ENCODE measurements around the gene COPZ2. TPM values are rescaled to one million over a fixed set of nuclear protein-coding genes. Genes with fewer than 3 reads are reported as not detected.
"Not testable (repeated sequence)": the region's sequence is repeated elsewhere in the genome, so short reads cannot be mapped to it uniquely, and the experiment has no call there.

COPZ2 gene, protein sequence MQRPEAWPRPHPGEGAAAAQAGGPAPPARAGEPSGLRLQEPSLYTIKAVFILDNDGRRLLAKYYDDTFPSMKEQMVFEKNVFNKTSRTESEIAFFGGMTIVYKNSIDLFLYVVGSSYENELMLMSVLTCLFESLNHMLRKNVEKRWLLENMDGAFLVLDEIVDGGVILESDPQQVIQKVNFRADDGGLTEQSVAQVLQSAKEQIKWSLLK
- total RNA-seq (ENCODE audit: low replicate concordance): 0.30 and 0.74 TPM in 2 replicates

DNA sequence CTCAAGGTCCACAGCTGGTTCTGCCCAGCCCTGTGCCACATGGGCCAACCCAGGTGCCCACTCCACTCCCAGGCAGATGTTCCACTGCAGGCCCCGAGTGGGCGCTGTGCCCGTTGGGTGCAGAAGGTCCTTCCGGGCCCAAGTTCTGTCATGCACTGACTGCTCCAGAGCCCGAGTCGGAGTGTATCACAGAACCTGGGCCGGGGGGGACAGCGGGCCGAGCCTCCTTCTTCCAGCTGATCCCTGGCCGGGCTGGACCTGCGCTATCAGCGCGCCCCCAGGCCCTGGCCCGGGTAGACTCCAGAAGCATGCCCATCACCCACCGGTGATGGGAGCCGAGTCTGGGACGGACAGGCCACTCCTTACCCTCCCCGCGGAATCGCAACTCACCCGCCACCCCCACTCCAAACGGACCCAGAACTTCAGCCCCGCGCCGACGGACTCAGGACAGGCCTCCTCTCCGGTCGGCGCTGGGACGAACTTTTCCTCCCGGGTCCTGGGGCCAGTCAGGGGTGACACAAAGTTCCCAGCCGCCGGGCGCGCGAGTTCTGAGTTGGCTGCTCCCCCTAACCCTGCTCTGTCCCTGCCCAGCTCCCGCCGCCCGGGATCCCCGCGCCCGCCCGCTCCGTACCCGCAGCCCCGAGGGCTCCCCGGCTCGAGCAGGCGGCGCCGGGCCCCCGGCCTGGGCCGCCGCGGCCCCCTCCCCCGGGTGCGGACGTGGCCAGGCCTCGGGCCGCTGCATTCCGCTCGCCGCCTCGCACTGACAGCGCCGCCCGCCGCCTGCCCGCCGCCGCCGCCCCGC, at the start of gene COPZ2:
TSS of gene COPZ2 (minus strand) at position 762 of the 802 bp plus-strand sequence. CDS start at position 742, 20 bp downstream.
- Histone ChIP-seq H3K79me2 (ENCODE audit: low read depth) (no peaks in the 10 kb centered on the region), H3K9me3 (ENCODE audit: low read depth) (no peaks in the 10 kb centered on the region), H3K36me3 (no peaks in the 10 kb centered on the region), H3K4me1 (peaks cover 3% of the 10 kb centered on the region), H3K27ac (no peak within 1 kb of the TSS), H3K4me3 (peak within 1 kb of the TSS; percentile 72), H3K4me2 (peak within 1 kb of the TSS; percentile 98), H4K20me1 (ENCODE audit: low read depth) (no peaks in the 10 kb centered on the region), H3F3A (ENCODE audit: low read depth) (peaks cover 10% of the 10 kb centered on the region), H3K9ac (no peak within 1 kb of the TSS), H2AFZ (replicated peaks) (peak within 1 kb of the TSS; percentile 94), H3K27me3 (peaks cover 61% of the 10 kb centered on the region)
- peaks cover 22% of the 10 kb centered on the region for H3K27me3 Mint-ChIP-seq (ENCODE audit: insufficient read depth, low read depth)
- H3K4me3 Mint-ChIP-seq: peak within 1 kb of the TSS; percentile 84
- no peaks in the 10 kb centered on the region for H3K9me3 Mint-ChIP-seq
- no peaks in the 10 kb centered on the region for H3K36me3 Mint-ChIP-seq
- peak within 1 kb of the TSS; percentile 34 for H3K27ac Mint-ChIP-seq
- TF ChIP-seq, protein P1, sequence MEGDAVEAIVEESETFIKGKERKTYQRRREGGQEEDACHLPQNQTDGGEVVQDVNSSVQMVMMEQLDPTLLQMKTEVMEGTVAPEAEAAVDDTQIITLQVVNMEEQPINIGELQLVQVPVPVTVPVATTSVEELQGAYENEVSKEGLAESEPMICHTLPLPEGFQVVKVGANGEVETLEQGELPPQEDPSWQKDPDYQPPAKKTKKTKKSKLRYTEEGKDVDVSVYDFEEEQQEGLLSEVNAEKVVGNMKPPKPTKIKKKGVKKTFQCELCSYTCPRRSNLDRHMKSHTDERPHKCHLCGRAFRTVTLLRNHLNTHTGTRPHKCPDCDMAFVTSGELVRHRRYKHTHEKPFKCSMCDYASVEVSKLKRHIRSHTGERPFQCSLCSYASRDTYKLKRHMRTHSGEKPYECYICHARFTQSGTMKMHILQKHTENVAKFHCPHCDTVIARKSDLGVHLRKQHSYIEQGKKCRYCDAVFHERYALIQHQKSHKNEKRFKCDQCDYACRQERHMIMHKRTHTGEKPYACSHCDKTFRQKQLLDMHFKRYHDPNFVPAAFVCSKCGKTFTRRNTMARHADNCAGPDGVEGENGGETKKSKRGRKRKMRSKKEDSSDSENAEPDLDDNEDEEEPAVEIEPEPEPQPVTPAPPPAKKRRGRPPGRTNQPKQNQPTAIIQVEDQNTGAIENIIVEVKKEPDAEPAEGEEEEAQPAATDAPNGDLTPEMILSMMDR (IDR thresholded peaks at IDR 0.05): peak; percentile 59
- TF ChIP-seq EZH2 (IDR thresholded peaks at IDR 0.05): peak; percentile 66
- peak; percentile 44 for TF ChIP-seq EZH2phosphoT487 (IDR thresholded peaks at IDR 0.05)
- H3K4me1 Mint-ChIP-seq: peaks cover 12% of the 10 kb centered on the region
- DNase-seq (ENCODE audit: low spot score): peak; percentile 70

DNA sequence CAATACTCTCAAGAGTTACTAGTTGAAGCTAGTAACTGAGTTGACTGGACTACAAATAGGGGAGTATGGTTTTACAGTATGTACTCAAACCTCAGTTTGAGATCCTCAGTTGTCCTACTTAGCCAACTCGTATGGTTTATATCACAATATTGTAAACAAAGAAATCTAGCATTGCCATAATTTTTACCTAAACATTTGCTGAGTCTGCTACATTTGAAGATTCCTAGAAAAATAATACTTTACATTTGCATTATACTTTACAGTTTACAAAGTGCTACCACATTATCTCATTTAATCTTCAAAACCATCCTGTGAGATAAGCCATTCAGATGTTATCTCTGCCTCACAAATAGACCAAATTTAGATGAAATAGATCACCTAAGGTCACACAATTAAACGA, 47.3 kb upstream of the COPZ2 start:
- Histone ChIP-seq H3K9ac (no peak overlapping the region), H3K4me1 (no peaks in the 10 kb centered on the region), H4K20me1 (ENCODE audit: low read depth) (peaks cover 83% of the 10 kb centered on the region), H3K4me3 (no peak overlapping the region), H3K36me3 (no peaks in the 10 kb centered on the region), H2AFZ (replicated peaks) (no peak overlapping the region), H3K27ac (no peak overlapping the region), H3K9me3 (ENCODE audit: low read depth) (no peaks in the 10 kb centered on the region), H3K27me3 (no peaks in the 10 kb centered on the region), H3K79me2 (ENCODE audit: low read depth) (peaks cover 99% of the 10 kb centered on the region), H3F3A (ENCODE audit: low read depth) (peaks cover 22% of the 10 kb centered on the region), H3K4me2 (no peak overlapping the region)
- peaks cover 12% of the 10 kb centered on the region for H3K4me1 Mint-ChIP-seq
- no peaks in the 10 kb centered on the region for H3K9me3 Mint-ChIP-seq
- DNase-seq (ENCODE audit: low spot score): no peak
- H3K27ac Mint-ChIP-seq: no peak overlapping the region
- H3K4me3 Mint-ChIP-seq: no peak overlapping the region
- TF ChIP-seq EZH2 (IDR thresholded peaks at IDR 0.05) (no peak), EZH2phosphoT487 (IDR thresholded peaks at IDR 0.05) (no peak)
- TF ChIP-seq, protein P1 (IDR thresholded peaks at IDR 0.05): no peak
- peaks cover 3% of the 10 kb centered on the region for H3K27me3 Mint-ChIP-seq (ENCODE audit: insufficient read depth, low read depth)
- H3K36me3 Mint-ChIP-seq: peaks cover 4% of the 10 kb centered on the region

DNA sequence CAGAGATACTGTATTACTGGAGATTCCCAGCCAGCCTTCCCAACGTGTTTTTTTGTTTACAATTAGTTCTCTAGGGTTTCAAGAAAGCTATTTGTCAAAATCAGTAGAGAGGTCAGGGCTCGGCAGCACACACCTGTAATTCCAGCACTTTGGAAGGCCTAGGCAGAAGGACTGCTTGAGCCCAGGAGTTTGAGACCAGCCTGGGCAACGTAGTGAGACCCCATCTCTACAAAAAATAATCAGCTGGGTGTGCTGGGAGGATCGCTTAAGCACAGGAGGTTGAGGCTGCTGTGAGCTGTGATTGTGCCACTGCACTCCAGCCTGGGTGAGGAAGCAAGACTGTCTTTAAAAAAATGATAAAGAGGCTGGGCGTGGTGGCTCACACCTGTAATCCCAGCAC, 44.3 kb upstream of the COPZ2 start:
- Histone ChIP-seq H3K9me3 (ENCODE audit: low read depth) (no peaks in the 10 kb centered on the region), H3K9ac (no peak overlapping the region), H3K27me3 (no peaks in the 10 kb centered on the region), H3K27ac (no peak overlapping the region), H3K4me1 (no peaks in the 10 kb centered on the region), H3K4me3 (no peak overlapping the region), H4K20me1 (ENCODE audit: low read depth) (peaks cover 80% of the 10 kb centered on the region), H3K36me3 (no peaks in the 10 kb centered on the region), H3K4me2 (no peak overlapping the region), H3F3A (ENCODE audit: low read depth) (peaks cover 22% of the 10 kb centered on the region), H3K79me2 (ENCODE audit: low read depth) (peaks cover 99% of the 10 kb centered on the region), H2AFZ (replicated peaks) (no peak overlapping the region)
- peaks cover 2% of the 10 kb centered on the region for H3K27me3 Mint-ChIP-seq (ENCODE audit: insufficient read depth, low read depth)
- H3K4me1 Mint-ChIP-seq: peaks cover 13% of the 10 kb centered on the region
- no peaks in the 10 kb centered on the region for H3K9me3 Mint-ChIP-seq
- no peak for DNase-seq (ENCODE audit: low spot score)
- H3K4me3 Mint-ChIP-seq: no peak overlapping the region
- H3K27ac Mint-ChIP-seq: no peak overlapping the region
- TF ChIP-seq, protein P1 (IDR thresholded peaks at IDR 0.05): no peak
- TF ChIP-seq EZH2 (IDR thresholded peaks at IDR 0.05): no peak
- no peak for TF ChIP-seq EZH2phosphoT487 (IDR thresholded peaks at IDR 0.05)
- H3K36me3 Mint-ChIP-seq: peaks cover 1% of the 10 kb centered on the region

DNA sequence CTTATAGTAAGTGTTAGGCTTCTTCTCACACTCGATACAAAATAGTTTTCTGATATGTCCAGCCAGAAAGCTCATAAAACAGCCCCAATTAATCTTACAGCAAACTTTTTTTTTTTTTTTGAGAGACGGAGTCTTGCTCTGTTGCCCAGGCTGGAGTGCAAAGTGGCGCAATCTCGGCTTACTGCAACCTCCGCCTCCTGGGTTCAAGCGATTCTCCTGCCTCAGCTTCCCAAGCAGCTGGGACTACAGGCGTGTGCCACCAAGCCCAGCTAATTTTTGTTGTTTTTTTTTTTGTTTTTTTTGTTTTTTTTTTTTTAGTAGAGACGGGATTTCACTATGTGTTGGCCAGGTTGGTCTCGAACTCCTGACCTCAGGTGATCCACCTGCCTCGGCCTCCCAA, 39.6 kb upstream of the COPZ2 start:
- H3K9ac ChIP-seq; H3K4me1 Mint-ChIP-seq; H3K4me1 ChIP-seq; H2AFZ ChIP-seq (replicated peaks); H3K4me2 ChIP-seq; H3K27ac ChIP-seq; H3K9me3 ChIP-seq (ENCODE audit: low read depth); H3K4me3 ChIP-seq; H3K27me3 ChIP-seq; H3K36me3 ChIP-seq; H3K27ac Mint-ChIP-seq; H3K27me3 Mint-ChIP-seq (ENCODE audit: insufficient read depth, low read depth); H3K9me3 Mint-ChIP-seq; H3K4me3 Mint-ChIP-seq; DNase-seq (ENCODE audit: low spot score): not testable (repeated sequence)
- Histone ChIP-seq H3F3A (ENCODE audit: low read depth) (peaks cover 53% of the 10 kb centered on the region), H3K79me2 (ENCODE audit: low read depth) (peaks cover 67% of the 10 kb centered on the region), H4K20me1 (ENCODE audit: low read depth) (peaks cover 68% of the 10 kb centered on the region)
- peaks cover 12% of the 10 kb centered on the region for H3K36me3 Mint-ChIP-seq
